H1 (cell line): ENCODE data around the gene CABP5. TPM values are rescaled to one million over a fixed set of nuclear protein-coding genes. Genes with fewer than 3 reads are reported as not detected.
"Not testable (repeated sequence)": the region's sequence is repeated elsewhere in the genome, so short reads cannot be mapped to it uniquely, and the experiment has no call there.

Experiments used
- CTCF ChIA-PET: fragments of 300-600 bp; sonication (Branson Sonifier 250); formaldehyde crosslinking; loops from one replicate; lab custom pipeline; 2021; ENCODE audit not compliant: partially characterized antibody; lab: Charles Lee
- POLR2A ChIA-PET: fragments of 300-600 bp; sonication (Branson Sonifier 250); formaldehyde crosslinking; loops from one replicate; lab custom pipeline; 2021; ENCODE audit warnings: inconsistent platforms; ENCODE audit not compliant: partially characterized antibody; lab: Charles Lee
- DNase-seq, 2 experiments: peaks; one replicate each; pipeline versions ENCODE4 v3.0.0 to v3.0.0-alpha.2; 2010 to 2022; ENCODE audit warnings: low spot score in 2 of 2, low read depth in 1 of 2, mixed read lengths in 1 of 2
- FAIRE-seq: peaks from 2 replicates; lab custom pipeline; 2011; peaks lifted over from hg19 to GRCh38; lab: Jason Lieb, UNC
- H2AFZ ChIP-seq: 2 replicates; pipeline ENCODE4 v1.8.1; 2012; ENCODE audit warnings: low read length, inconsistent platforms
- H2AK5ac ChIP-seq: 2 replicates; pipeline ENCODE4 v1.6.1; 2013; ENCODE audit warnings: low read depth, low read length
- H2BK120ac ChIP-seq: replicated peaks from 2 replicates; pipeline ENCODE3; 2013; ENCODE audit warnings: low read depth, low read length, inconsistent platforms
- H2BK12ac ChIP-seq: 2 replicates; pipeline ENCODE4 v1.6.1; 2013; ENCODE audit warnings: low read depth, low read length
- H2BK15ac ChIP-seq: 2 replicates; pipeline ENCODE4 v1.6.1; 2013; ENCODE audit warnings: low read length
- H2BK20ac ChIP-seq: 2 replicates; pipeline ENCODE4 v1.6.1; 2013; ENCODE audit warnings: low read length
- H2BK5ac ChIP-seq: 2 replicates; pipeline ENCODE4 v1.6.1; 2013; ENCODE audit warnings: low read depth, low read length
- H3K14ac ChIP-seq: 2 replicates; pipeline ENCODE4 v1.6.1; 2013; ENCODE audit warnings: inconsistent platforms; ENCODE audit not compliant: insufficient read length
- H3K18ac ChIP-seq: 2 replicates; pipeline ENCODE4 v1.6.1; 2013; ENCODE audit warnings: low read length; ENCODE audit errors: extremely low read depth
- H3K23ac ChIP-seq: 2 replicates; pipeline ENCODE4 v1.6.1; 2013; ENCODE audit warnings: inconsistent platforms; ENCODE audit not compliant: insufficient read length
- H3K23me2 ChIP-seq: 2 replicates; pipeline ENCODE4 v1.6.1; 2013; ENCODE audit warnings: low read depth, low read length
- H3K27ac ChIP-seq: 2 replicates; pipeline ENCODE4 v1.6.1; 2011; ENCODE audit warnings: low read depth, low read length, inconsistent platforms
- H3K27me3 ChIP-seq, 4 experiments: replicated peaks in 1 of 4; 1 replicate in 1 of 4; 2 replicates in 3 of 4; pipeline versions ENCODE4 v1.6.1 to v1.8.1; 2011 to 2013; ENCODE audit warnings: low read length in 3 of 4, mild to moderate bottlenecking in 3 of 4, inconsistent platforms in 2 of 4, mixed read lengths in 2 of 4, moderate library complexity in 1 of 4; ENCODE audit not compliant: control insufficient read depth in 3 of 4, insufficient read depth in 3 of 4; ENCODE audit errors: extremely low read depth in 1 of 4
- H3K36me3 ChIP-seq, 4 experiments: 2 replicates each; pipeline versions ENCODE4 v1.6.1 to v1.8.1; 2011 to 2013; ENCODE audit warnings: mild to moderate bottlenecking in 4 of 4, low read length in 3 of 4, moderate library complexity in 2 of 4, control low read depth in 1 of 4, inconsistent platforms in 1 of 4; ENCODE audit not compliant: insufficient read depth in 4 of 4, control insufficient read depth in 2 of 4
- H3K4ac ChIP-seq: replicated peaks from 2 replicates; pipeline ENCODE3; 2013; ENCODE audit warnings: low read length, low read depth, mixed read lengths, inconsistent platforms; ENCODE audit not compliant: insufficient read length
- H3K4me1 ChIP-seq, 4 experiments: replicated peaks in 1 of 4; 1 replicate in 1 of 4; 2 replicates in 3 of 4; pipeline versions ENCODE4 v1.6.1 to v1.8.1; 2011 to 2013; ENCODE audit warnings: low read length in 3 of 4, inconsistent platforms in 2 of 4, mixed read lengths in 1 of 4; ENCODE audit not compliant: insufficient read depth in 4 of 4, control insufficient read depth in 3 of 4
- H3K4me2 ChIP-seq, 2 experiments: 2 replicates each; pipeline versions ENCODE4 v1.6.1 to v1.8.1; 2011 to 2013; ENCODE audit warnings: low read depth in 2 of 2, low read length in 2 of 2, control low read depth in 1 of 2, inconsistent platforms in 1 of 2, mild to moderate bottlenecking in 1 of 2; ENCODE audit not compliant: insufficient read depth in 1 of 2
- H3K4me3 ChIP-seq, 4 experiments: fragments of 200-600, 300-600 bp in 1 of 4; sonication (generic), shearing (Covaris generic), sonication (Bioruptor Twin) in 1 of 4; 2 replicates each; pipeline versions ENCODE4 v1.5.1 to v1.8.1; 2011 to 2016; ENCODE audit warnings: low read length in 4 of 4, low read depth in 3 of 4, control low read depth in 2 of 4, inconsistent platforms in 2 of 4, mild to moderate bottlenecking in 2 of 4, mixed read lengths in 1 of 4, moderate library complexity in 1 of 4; ENCODE audit not compliant: insufficient read depth in 2 of 4; ENCODE audit errors: extremely low read depth in 1 of 4
- H3K56ac ChIP-seq: replicated peaks from 2 replicates; pipeline ENCODE3; 2013; ENCODE audit warnings: low read depth, mild to moderate bottlenecking, mixed read lengths, low read length, inconsistent platforms; ENCODE audit not compliant: insufficient read length
- H3K79me1 ChIP-seq: 2 replicates; pipeline ENCODE4 v1.6.1; 2013; ENCODE audit warnings: low read depth, low read length, control low read depth
- H3K79me2 ChIP-seq, 2 experiments: 2 replicates each; pipeline versions ENCODE4 v1.6.1 to v1.8.1; 2012 to 2013; ENCODE audit warnings: low read length in 2 of 2, mild to moderate bottlenecking in 2 of 2, inconsistent platforms in 1 of 2; ENCODE audit not compliant: insufficient read depth in 2 of 2, control insufficient read depth in 1 of 2
- H3K9ac ChIP-seq, 4 experiments: replicated peaks in 1 of 4; 1 replicate in 1 of 4; 2 replicates in 3 of 4; pipeline versions ENCODE4 v1.6.1 to v1.8.1; 2011 to 2013; ENCODE audit warnings: low read depth in 3 of 4, low read length in 3 of 4, control low read depth in 2 of 4, mild to moderate bottlenecking in 2 of 4, moderate library complexity in 2 of 4, inconsistent platforms in 1 of 4; ENCODE audit errors: extremely low read depth in 1 of 4
- H3K9me3 ChIP-seq, 2 experiments: 2 replicates each; pipeline versions ENCODE4 v1.6.1 to v1.8.1; 2012 to 2013; ENCODE audit warnings: mild to moderate bottlenecking in 2 of 2, moderate library complexity in 2 of 2, control low read depth in 1 of 2, inconsistent platforms in 1 of 2, low read depth in 1 of 2, low read length in 1 of 2, mixed read lengths in 1 of 2; ENCODE audit not compliant: insufficient read depth in 2 of 2
- H4K20me1 ChIP-seq, 2 experiments: replicated peaks in 1 of 2; 2 replicates each; pipeline versions ENCODE3 to v1.8.1; 2011 to 2013; ENCODE audit warnings: inconsistent platforms in 2 of 2, low read length in 2 of 2, mild to moderate bottlenecking in 1 of 2; ENCODE audit not compliant: insufficient read depth in 2 of 2, control insufficient read depth in 1 of 2
- H4K5ac ChIP-seq: 2 replicates; pipeline ENCODE4 v1.6.1; 2013; ENCODE audit warnings: low read length, low read depth, mixed read lengths, inconsistent platforms; ENCODE audit not compliant: insufficient read length
- H4K8ac ChIP-seq: 2 replicates; pipeline ENCODE4 v1.8.0; 2013; ENCODE audit warnings: mild to moderate bottlenecking, moderate library complexity, low read length, inconsistent platforms; ENCODE audit not compliant: insufficient read depth; ENCODE audit errors: extremely low read depth
- H4K91ac ChIP-seq: replicated peaks from 2 replicates; pipeline ENCODE3; 2013; ENCODE audit warnings: low read length, mixed read lengths, inconsistent platforms; ENCODE audit not compliant: insufficient read length
- WGBS, 2 experiments: shearing (Covaris generic) in 1 of 2; methylation state at CpG; one replicate each; pipeline versions ENCODE4 v1.1.6 to v1.1.7; 2013 to 2015; ENCODE audit warnings: low lambda C conversion rate in 2 of 2, mixed read lengths in 2 of 2, inconsistent platforms in 1 of 2, low coverage in 1 of 2, missing lambda C conversion rate in 1 of 2; ENCODE audit not compliant: insufficient replicate concordance in 2 of 2, insufficient coverage in 1 of 2, insufficient read length in 1 of 2; ENCODE audit errors: extremely low coverage in 1 of 2, missing lambda C conversion rate in 1 of 2; 5-methylcytosine and 5-hydroxymethylcytosine counted together
- polyA plus RNA-seq, 7 experiments: library from polyadenylated mRNA; depleted of rRNA in 3 of 7; stranded (reverse) in 5 of 7; unstranded in 2 of 7; fragments of >200 nt in 5 of 7; fragments of 200-250 nt in 2 of 7; gene quantifications; 1 replicate in 5 of 7; 2 replicates in 1 of 7; 4 replicates in 1 of 7; pipeline versions ENCODE4 v1.2.1 to v1.2.3, GENCODE V29; 2011 to 2013; ENCODE audit warnings: missing spikeins in 2 of 7, mixed read lengths in 2 of 7
- total RNA-seq: library from RNA; stranded (reverse); fragmentation: NEBNext Ultra II Directional; extraction: Animal tissue kit (Norgen Biotek cat#: 25700); gene quantifications from 2 replicates; pipeline ENCODE4 v1.2.1, GENCODE V29; 2021

The CABP5 gene
- total and polyA plus RNA-seq, 2 of the 8 experiments (the other 6 are each of a cell fraction or from before 2014, with no cell fraction given): not detected

- H3K4me1 ChIP-seq, H3K9ac ChIP-seq, H3K18ac ChIP-seq, H3K23ac ChIP-seq, FAIRE-seq, H3K4me2 ChIP-seq, H4K8ac ChIP-seq, H3K79me2 ChIP-seq, H3K36me3 ChIP-seq, H2AFZ ChIP-seq, H3K27ac ChIP-seq, DNase-seq, H2BK20ac ChIP-seq, H3K14ac ChIP-seq, H2AK5ac ChIP-seq, H4K91ac ChIP-seq, H3K4ac ChIP-seq, H2BK120ac ChIP-seq, H3K79me1 ChIP-seq, H4K20me1 ChIP-seq, H2BK15ac ChIP-seq, H3K56ac ChIP-seq, H2BK5ac ChIP-seq, H3K23me2 ChIP-seq, H2BK12ac ChIP-seq, H3K4me3 ChIP-seq, H3K27me3 ChIP-seq, H3K9me3 ChIP-seq, H4K5ac ChIP-seq: not testable (repeated sequence)
- POLR2A ChIA-PET: interaction anchor here (0.6 to 1.0 kb wide), 4 partner anchors 9 to 107 kb away, joined by 3 read pairs; no protein-coding TSS in a partner anchor
- WGBS, 2 experiments: 84% methylated on average over 3 of the region's 3 CpGs; no CpG with 5 or more reads in 1 of the 2 experiments
- CTCF ChIA-PET: interaction anchor here (0.7 to 1.9 kb wide), 14 partner anchors 10 to 133 kb away, joined by 3 to 17 read pairs (median 4); no protein-coding TSS in a partner anchor
Measured at GRCh38 chr19:48070177-48070769, 26.4 kb upstream of the CABP5 start.
